ENCODE data around the gene KIF19.
"Not testable (repeated sequence)": the region's sequence is repeated elsewhere in the genome, so short reads cannot be mapped to it uniquely, and the experiment has no call there.

Gene KIF19

GRCh38 chr17:74325743-74326379 lies at the start of gene KIF19:
Gene KIF19, plus strand, starts transcription at chr17:74326226. Its CDS starts 124 bp downstream, at chr17:74326350.
- no peak for DNase-seq (ENCODE audit: low spot score)

GRCh38 chr17:74276541-74277009 lies 49.5 kb upstream of the KIF19 start:
- no peak for DNase-seq (ENCODE audit: low spot score)

- DNase-seq (ENCODE audit: low spot score) = no peak
Measured at GRCh38 chr17:74277935-74278334, 48.1 kb upstream of the KIF19 start.

GRCh38 chr17:74279617-74280016 lies 46.4 kb upstream of the KIF19 start:
- DNase-seq (ENCODE audit: low spot score) = not testable (repeated sequence)

GRCh38 chr17:74280093-74280513 lies 45.9 kb upstream of the KIF19 start:
- no peak for DNase-seq (ENCODE audit: low spot score)

GRCh38 chr17:74281799-74282198 lies 44.2 kb upstream of the KIF19 start:
- DNase-seq (ENCODE audit: low spot score) = no peak

GRCh38 chr17:74282274-74282586 lies 43.8 kb upstream of the KIF19 start:
- DNase-seq (ENCODE audit: low spot score) = not testable (repeated sequence)

- no peak for DNase-seq (ENCODE audit: low spot score)
Measured at GRCh38 chr17:74282587-74283370, 43.2 kb upstream of the KIF19 start.

- no peak for DNase-seq (ENCODE audit: low spot score)
Measured at GRCh38 chr17:74283371-74283673, 42.7 kb upstream of the KIF19 start.

- DNase-seq (ENCODE audit: low spot score) = no peak
Measured at GRCh38 chr17:74287031-74287602, 38.9 kb upstream of the KIF19 start.

GRCh38 chr17:74288785-74289184 lies 37.2 kb upstream of the KIF19 start:
- no peak for DNase-seq (ENCODE audit: low spot score)

- DNase-seq (ENCODE audit: low spot score) = no peak
Measured at GRCh38 chr17:74289688-74290087, 36.3 kb upstream of the KIF19 start.

- no peak for DNase-seq (ENCODE audit: low spot score)
Measured at GRCh38 chr17:74290340-74290739, 35.7 kb upstream of the KIF19 start.

GRCh38 chr17:74292495-74292894 lies 33.5 kb upstream of the KIF19 start:
- DNase-seq (ENCODE audit: low spot score) = no peak

GRCh38 chr17:74295625-74296547 lies 30.1 kb upstream of the KIF19 start:
- DNase-seq (ENCODE audit: low spot score) = no peak

GRCh38 chr17:74296548-74296936 lies 29.5 kb upstream of the KIF19 start:
- peak; percentile 52 for DNase-seq (ENCODE audit: low spot score)

- DNase-seq (ENCODE audit: low spot score) = no peak
Measured at GRCh38 chr17:74297941-74298340, 28.1 kb upstream of the KIF19 start.

GRCh38 chr17:74298778-74299177 lies 27.2 kb upstream of the KIF19 start:
- DNase-seq (ENCODE audit: low spot score) = no peak

GRCh38 chr17:74299226-74300009 lies 26.6 kb upstream of the KIF19 start:
- no peak for DNase-seq (ENCODE audit: low spot score)

- DNase-seq (ENCODE audit: low spot score) = peak; percentile 24
Measured at GRCh38 chr17:74303305-74303704, 22.7 kb upstream of the KIF19 start.

GRCh38 chr17:74304184-74304583 lies 21.8 kb upstream of the KIF19 start:
- DNase-seq (ENCODE audit: low spot score) = no peak

All from NAMALWA (cell line).